HG02970 (cell line): ENCODE data around the gene POLR3B.
"Not testable (repeated sequence)": the region's sequence is repeated elsewhere in the genome, so short reads cannot be mapped to it uniquely, and the experiment has no call there.

Source experiments
- ATAC-seq: cut with Tn5 transposase; IDR thresholded peaks from one replicate; pipeline ENCODE4 v1.9.1; 2021; ENCODE audit warnings: mild to moderate bottlenecking, moderate library complexity, moderate number of reproducible peaks; ENCODE audit not compliant: unreplicated experiment, low FRiP score

Gene POLR3B

GRCh38 chr12:106341086-106341877 is 16.3 kb upstream of the POLR3B start:
- ATAC-seq = no peak

GRCh38 chr12:106342397-106343213 is 14.9 kb upstream of the POLR3B start:
- ATAC-seq = no peak

- no peak for ATAC-seq
Observed at GRCh38 chr12:106343214-106343528, 14.4 kb upstream of the POLR3B start.

- ATAC-seq = no peak
Observed at GRCh38 chr12:106344131-106344530, 13.4 kb upstream of the POLR3B start.

- no peak for ATAC-seq
Observed at GRCh38 chr12:106345746-106346145, 11.8 kb upstream of the POLR3B start.

GRCh38 chr12:106348411-106348810 is 9.1 kb upstream of the POLR3B start:
- ATAC-seq = no peak

- ATAC-seq = no peak
Observed at GRCh38 chr12:106353175-106353574, 4.4 kb upstream of the POLR3B start.

GRCh38 chr12:106358396-106359241 is 1.1 kb downstream of the POLR3B start:
- ATAC-seq = no peak

- no peak for ATAC-seq
Observed at GRCh38 chr12:106359646-106360399, 2.3 kb downstream of the POLR3B start.

- ATAC-seq = no peak
Observed at GRCh38 chr12:106360400-106360994, 2.9 kb downstream of the POLR3B start.

- no peak for ATAC-seq
Observed at GRCh38 chr12:106362971-106363370, 5.4 kb downstream of the POLR3B start.

- no peak for ATAC-seq
Observed at GRCh38 chr12:106364261-106364660, 6.7 kb downstream of the POLR3B start.

GRCh38 chr12:106369624-106370346 is 12.2 kb downstream of the POLR3B start:
- ATAC-seq = no peak

GRCh38 chr12:106378788-106379187 is 21.2 kb downstream of the POLR3B start:
- ATAC-seq = no peak

- no peak for ATAC-seq
Observed at GRCh38 chr12:106380954-106381353, 23.4 kb downstream of the POLR3B start.

- not testable (repeated sequence) for ATAC-seq
Observed at GRCh38 chr12:106381866-106382265, 24.3 kb downstream of the POLR3B start.

- no peak for ATAC-seq
Observed at GRCh38 chr12:106386813-106387535, 29.4 kb downstream of the POLR3B start.

GRCh38 chr12:106387848-106388377 is 30.4 kb downstream of the POLR3B start:
- ATAC-seq = no peak
